ENCODE results near the gene C19orf67.
"Not testable (repeated sequence)": the region's sequence is repeated elsewhere in the genome, so short reads cannot be mapped to it uniquely, and the experiment has no call there.

Gene C19orf67

GRCh38 chr19:14054721-14055120, 30.9 kb downstream of the C19orf67 start:
- Histone ChIP-seq H3K27ac (ENCODE audit: low read length) (no peak overlapping the region), H3K36me3 (ENCODE audit: control insufficient read depth in 2 of 2, insufficient read depth in 2 of 2, low read length in 2 of 2) (no peaks in the 10 kb centered on the region), H3K4me3 (ENCODE audit: low read length in 2 of 2) (no peak overlapping the region), H3K9me3 (ENCODE audit: control insufficient read depth in 2 of 2, low read length in 2 of 2) (peaks cover 0 to 6% of the 10 kb centered on the region in 2 donors), H3K4me1 (ENCODE audit: control insufficient read depth, insufficient read depth, low read length) (peaks cover 5% of the 10 kb centered on the region), H3K27me3 (ENCODE audit: control insufficient read depth in 1 of 2, insufficient read depth in 2 of 2, low read length in 2 of 2) (peaks cover 17 to 21% of the 10 kb centered on the region in 2 donors), H3K9ac (ENCODE audit: low read length in 2 of 2) (no peak overlapping the region)

GRCh38 chr19:14054099-14054498, 31.5 kb downstream of the C19orf67 start:
- Histone ChIP-seq H3K4me3 (ENCODE audit: low read length in 2 of 2) (no peak overlapping the region), H3K9ac (ENCODE audit: low read length in 2 of 2) (no peak overlapping the region), H3K27ac (ENCODE audit: low read length) (no peak overlapping the region), H3K27me3 (ENCODE audit: control insufficient read depth in 1 of 2, insufficient read depth in 2 of 2, low read length in 2 of 2) (peaks cover 11 to 15% of the 10 kb centered on the region in 2 donors), H3K4me1 (ENCODE audit: control insufficient read depth, insufficient read depth, low read length) (peaks cover 5% of the 10 kb centered on the region), H3K9me3 (ENCODE audit: control insufficient read depth in 2 of 2, low read length in 2 of 2) (peaks cover 0 to 6% of the 10 kb centered on the region in 2 donors), H3K36me3 (ENCODE audit: control insufficient read depth in 2 of 2, insufficient read depth in 2 of 2, low read length in 2 of 2) (no peaks in the 10 kb centered on the region)

- Histone ChIP-seq H3K27me3 (ENCODE audit: control insufficient read depth in 1 of 2, insufficient read depth in 2 of 2, low read length in 2 of 2) (peaks cover 5 to 9% of the 10 kb centered on the region in 2 donors), H3K9me3 (ENCODE audit: control insufficient read depth in 2 of 2, low read length in 2 of 2) (peaks cover 0 to 9% of the 10 kb centered on the region in 2 donors), H3K4me3 (ENCODE audit: low read length in 2 of 2) (no peak overlapping the region), H3K36me3 (ENCODE audit: control insufficient read depth in 2 of 2, insufficient read depth in 2 of 2, low read length in 2 of 2) (no peaks in the 10 kb centered on the region), H3K4me1 (ENCODE audit: control insufficient read depth, insufficient read depth, low read length) (peaks cover 5% of the 10 kb centered on the region), H3K27ac (ENCODE audit: low read length) (no peak overlapping the region), H3K9ac (ENCODE audit: low read length in 2 of 2) (no peak overlapping the region)
These were observed 32.1 kb downstream of the C19orf67 start for GRCh38 chr19:14053500-14053899.

DNA sequence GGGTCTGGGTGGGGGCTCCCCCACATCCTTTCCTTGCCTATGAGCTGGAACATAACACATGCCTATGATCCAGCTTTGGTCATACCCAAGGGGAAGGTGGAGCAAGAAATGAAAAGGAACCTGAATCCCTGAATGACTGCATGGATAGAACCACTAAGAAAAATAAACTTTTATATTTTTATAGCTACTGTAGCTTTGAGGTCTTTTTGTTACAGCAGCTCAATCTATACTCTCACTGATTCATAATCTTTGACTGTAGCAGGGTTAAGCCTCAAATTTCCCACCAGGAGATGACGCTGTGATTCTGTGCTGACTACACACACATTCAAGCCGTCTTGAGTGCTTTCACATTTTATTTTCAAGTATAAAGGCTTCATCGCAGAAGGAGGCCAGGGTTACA, 32.6 kb downstream of the C19orf67 start:
- H3K27ac ChIP-seq (ENCODE audit: low read length), result no peak overlapping the region
- H3K4me3 ChIP-seq (ENCODE audit: low read length in 2 of 2), result no peak overlapping the region
- H3K36me3 ChIP-seq (ENCODE audit: control insufficient read depth in 2 of 2, insufficient read depth in 2 of 2, low read length in 2 of 2), result no peaks in the 10 kb centered on the region
- peaks cover under 1 to 4% of the 10 kb centered on the region in 2 donors for H3K27me3 ChIP-seq (ENCODE audit: control insufficient read depth in 1 of 2, insufficient read depth in 2 of 2, low read length in 2 of 2)
- H3K9me3 ChIP-seq (ENCODE audit: control insufficient read depth in 2 of 2, low read length in 2 of 2), result peaks cover 0 to 10% of the 10 kb centered on the region in 2 donors
- peaks cover 4% of the 10 kb centered on the region for H3K4me1 ChIP-seq (ENCODE audit: control insufficient read depth, insufficient read depth, low read length)
- H3K9ac ChIP-seq (ENCODE audit: low read length in 2 of 2), result no peak overlapping the region

DNA sequence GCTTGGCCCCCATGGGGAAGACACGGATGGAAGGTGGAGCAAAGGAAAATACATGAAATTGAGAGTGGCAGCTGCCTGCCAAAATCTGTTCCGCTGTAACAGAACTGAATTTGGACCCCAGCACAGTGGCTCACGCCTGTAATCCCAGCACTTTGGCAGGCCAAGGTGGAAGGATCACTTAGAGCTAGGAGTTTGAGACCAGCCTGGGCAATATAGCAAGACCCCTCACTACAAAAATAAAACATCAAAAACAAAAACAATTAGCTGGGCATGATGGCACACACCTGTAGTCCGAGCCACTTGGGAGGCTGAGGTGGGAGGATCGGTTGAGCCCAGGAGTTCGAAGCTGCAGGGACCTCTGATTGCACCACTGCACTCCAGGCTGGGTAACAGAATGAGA, 33.1 kb downstream of the C19orf67 start:
- no peaks in the 10 kb centered on the region for H3K27me3 ChIP-seq (ENCODE audit: control insufficient read depth in 1 of 2, insufficient read depth in 2 of 2, low read length in 2 of 2)
- H3K36me3 ChIP-seq (ENCODE audit: control insufficient read depth in 2 of 2, insufficient read depth in 2 of 2, low read length in 2 of 2), result no peaks in the 10 kb centered on the region
- H3K4me1 ChIP-seq (ENCODE audit: control insufficient read depth, insufficient read depth, low read length), result no peaks in the 10 kb centered on the region
- H3K4me3 ChIP-seq (ENCODE audit: low read length in 2 of 2), result no peak overlapping the region
- H3K27ac ChIP-seq (ENCODE audit: low read length), result no peak overlapping the region
- no peak overlapping the region for H3K9ac ChIP-seq (ENCODE audit: low read length in 2 of 2)
- H3K9me3 ChIP-seq (ENCODE audit: control insufficient read depth in 2 of 2, low read length in 2 of 2), result peaks cover 0 to 10% of the 10 kb centered on the region in 2 donors

DNA sequence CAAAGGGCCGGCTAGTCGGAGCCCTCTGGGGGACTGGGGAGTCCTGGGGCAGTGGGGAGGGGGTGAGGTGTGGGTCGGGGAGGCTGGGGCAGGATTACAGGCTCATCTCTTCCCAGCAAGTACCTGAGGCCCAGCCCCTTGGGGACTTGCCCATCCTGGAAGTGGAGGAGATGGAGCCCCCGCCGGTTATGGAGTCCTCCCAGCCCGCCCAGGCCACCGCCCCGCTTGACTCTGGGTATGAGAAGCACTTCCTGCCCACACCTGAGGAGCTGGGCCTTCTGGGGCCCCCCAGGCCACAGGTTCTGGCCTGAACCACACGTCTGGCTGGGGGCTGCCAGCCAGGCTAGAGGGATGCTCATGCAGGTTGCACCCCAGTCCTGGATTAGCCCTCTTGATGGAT, 33.6 kb downstream of the C19orf67 start:
- H3K27ac ChIP-seq (ENCODE audit: low read length), result no peak overlapping the region
- no peaks in the 10 kb centered on the region for H3K4me1 ChIP-seq (ENCODE audit: control insufficient read depth, insufficient read depth, low read length)
- H3K36me3 ChIP-seq (ENCODE audit: control insufficient read depth in 2 of 2, insufficient read depth in 2 of 2, low read length in 2 of 2), result no peaks in the 10 kb centered on the region
- no peaks in the 10 kb centered on the region for H3K27me3 ChIP-seq (ENCODE audit: control insufficient read depth in 1 of 2, insufficient read depth in 2 of 2, low read length in 2 of 2)
- peaks cover 0 to 10% of the 10 kb centered on the region in 2 donors for H3K9me3 ChIP-seq (ENCODE audit: control insufficient read depth in 2 of 2, low read length in 2 of 2)
- H3K9ac ChIP-seq (ENCODE audit: low read length in 2 of 2), result no peak overlapping the region
- no peak overlapping the region for H3K4me3 ChIP-seq (ENCODE audit: low read length in 2 of 2)

- not testable (repeated sequence) for H3K9me3 ChIP-seq (ENCODE audit: control insufficient read depth in 2 of 2, low read length in 2 of 2); H3K4me1 ChIP-seq (ENCODE audit: control insufficient read depth, insufficient read depth, low read length); H3K27ac ChIP-seq (ENCODE audit: low read length); H3K4me3 ChIP-seq (ENCODE audit: low read length in 2 of 2); H3K9ac ChIP-seq (ENCODE audit: low read length in 2 of 2); H3K27me3 ChIP-seq (ENCODE audit: control insufficient read depth in 1 of 2, insufficient read depth in 2 of 2, low read length in 2 of 2); H3K36me3 ChIP-seq (ENCODE audit: control insufficient read depth in 2 of 2, insufficient read depth in 2 of 2, low read length in 2 of 2)
These were observed 34.6 kb downstream of the C19orf67 start for GRCh38 chr19:14050961-14051360.

DNA sequence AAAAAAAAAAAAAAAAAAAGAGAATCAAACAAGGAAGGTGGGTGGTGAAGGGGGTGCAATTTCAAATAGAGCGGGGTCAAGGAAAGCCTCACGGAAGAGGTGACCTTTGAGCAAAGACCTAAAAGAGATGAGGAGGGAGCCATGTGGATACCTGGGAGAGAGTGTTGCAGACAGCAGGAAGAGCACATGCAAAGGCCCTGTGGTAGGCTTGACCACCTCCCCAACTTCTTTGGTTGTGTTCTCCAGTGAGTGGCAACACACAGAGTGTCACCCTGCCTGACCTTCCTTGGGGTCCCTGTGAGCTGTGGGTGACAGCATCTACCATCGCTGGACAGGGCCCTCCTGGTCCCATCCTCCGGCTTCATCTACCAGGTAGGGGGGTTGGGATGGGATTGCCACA, 35.1 kb downstream of the C19orf67 start:
- Histone ChIP-seq H3K9me3 (ENCODE audit: control insufficient read depth in 2 of 2, low read length in 2 of 2) (peaks cover 0 to 10% of the 10 kb centered on the region in 2 donors), H3K27ac (ENCODE audit: low read length) (no peak overlapping the region), H3K4me1 (ENCODE audit: control insufficient read depth, insufficient read depth, low read length) (no peaks in the 10 kb centered on the region), H3K4me3 (ENCODE audit: low read length in 2 of 2) (no peak overlapping the region), H3K36me3 (ENCODE audit: control insufficient read depth in 2 of 2, insufficient read depth in 2 of 2, low read length in 2 of 2) (no peaks in the 10 kb centered on the region), H3K27me3 (ENCODE audit: control insufficient read depth in 1 of 2, insufficient read depth in 2 of 2, low read length in 2 of 2) (no peaks in the 10 kb centered on the region), H3K9ac (ENCODE audit: low read length in 2 of 2) (no peak overlapping the region)

DNA sequence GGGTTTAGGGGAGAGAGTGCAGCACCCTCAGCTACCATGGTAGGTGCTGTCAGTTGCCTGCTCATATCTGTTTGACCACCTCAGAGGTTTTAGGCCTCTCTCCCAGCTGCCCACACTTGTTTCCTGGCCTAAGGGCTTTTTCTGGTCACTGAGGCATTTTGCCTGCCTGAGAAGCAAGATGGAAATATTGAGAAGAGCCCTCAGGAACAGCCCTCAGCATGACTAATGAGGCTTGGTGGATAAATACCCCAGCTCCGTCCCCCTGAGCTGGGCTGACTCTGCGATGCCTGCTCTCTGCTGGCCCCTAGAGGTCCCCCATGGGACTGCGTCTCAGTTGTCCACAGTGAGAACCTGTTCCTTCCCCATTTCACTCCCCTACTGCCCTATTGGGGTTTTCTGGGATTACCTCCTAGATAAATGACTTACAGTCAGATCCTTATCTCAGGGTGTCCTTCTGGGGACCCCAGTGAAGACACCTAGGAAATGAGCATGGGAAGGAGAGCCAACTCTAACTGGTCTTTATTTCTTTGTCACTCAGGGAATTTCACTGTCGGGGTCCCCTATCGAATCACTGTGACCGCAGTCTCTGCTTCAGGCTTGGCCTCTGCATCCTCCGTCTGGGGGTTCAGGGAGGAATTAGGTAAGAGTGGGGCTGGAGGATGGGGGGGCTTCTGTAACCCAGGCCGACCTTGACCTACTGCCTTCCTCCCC, 37.0 kb downstream of the C19orf67 start:
- H3K4me1 ChIP-seq (ENCODE audit: control insufficient read depth, insufficient read depth, low read length), result no peaks in the 10 kb centered on the region
- no peak overlapping the region for H3K4me3 ChIP-seq (ENCODE audit: low read length in 2 of 2)
- no peak overlapping the region for H3K27ac ChIP-seq (ENCODE audit: low read length)
- no peak overlapping the region for H3K9ac ChIP-seq (ENCODE audit: low read length in 2 of 2)
- no peaks in the 10 kb centered on the region for H3K27me3 ChIP-seq (ENCODE audit: control insufficient read depth in 1 of 2, insufficient read depth in 2 of 2, low read length in 2 of 2)
- H3K9me3 ChIP-seq (ENCODE audit: control insufficient read depth in 2 of 2, low read length in 2 of 2), result peaks cover 0 to 10% of the 10 kb centered on the region in 2 donors
- no peaks in the 10 kb centered on the region for H3K36me3 ChIP-seq (ENCODE audit: control insufficient read depth in 2 of 2, insufficient read depth in 2 of 2, low read length in 2 of 2)

DNA sequence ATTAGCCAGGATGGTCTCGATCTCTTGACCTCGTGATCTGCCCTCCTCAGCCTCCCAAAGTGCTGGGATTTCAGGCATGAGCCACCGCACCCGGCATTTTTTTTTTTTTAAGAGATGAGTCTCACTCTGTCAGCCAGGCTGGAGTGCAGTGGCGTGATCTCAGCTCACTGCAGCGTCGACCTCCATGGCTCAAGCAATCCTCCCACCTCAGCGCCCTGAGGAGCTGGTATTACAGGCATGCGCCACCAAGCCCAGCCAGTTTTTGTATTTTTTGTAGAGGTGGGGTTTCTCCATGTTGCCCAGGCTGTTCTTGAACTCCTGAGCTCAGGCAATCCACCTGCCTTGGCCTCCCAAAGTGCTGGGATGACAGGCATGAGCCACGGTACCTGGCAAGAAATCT, 37.7 kb downstream of the C19orf67 start:
- H3K4me1 ChIP-seq (ENCODE audit: control insufficient read depth, insufficient read depth, low read length); H3K36me3 ChIP-seq (ENCODE audit: control insufficient read depth in 2 of 2, insufficient read depth in 2 of 2, low read length in 2 of 2); H3K9me3 ChIP-seq (ENCODE audit: control insufficient read depth in 2 of 2, low read length in 2 of 2); H3K9ac ChIP-seq (ENCODE audit: low read length in 2 of 2); H3K4me3 ChIP-seq (ENCODE audit: low read length in 2 of 2); H3K27me3 ChIP-seq (ENCODE audit: control insufficient read depth in 1 of 2, insufficient read depth in 2 of 2, low read length in 2 of 2); H3K27ac ChIP-seq (ENCODE audit: low read length): not testable (repeated sequence)

Measured in stomach smooth muscle (tissue), 2 donors.